GM20431 (cell line): ENCODE measurements around the gene HEPN1.

Source experiments
- in situ Hi-C: fragments of 300-500 bp; cut with MseI, MboI; formaldehyde crosslinking; loops from one replicate; pipeline ENCODE4 v1.15.0; 2020; ENCODE audit warnings: low sequenced_read_pairs; ENCODE audit not compliant: unreplicated experiment

The HEPN1 gene

GRCh38 chr11:124918950-124919349, at the start of gene HEPN1:
TSS of gene HEPN1 (plus strand) at chr11:124919250.
- in situ Hi-C loops: no loop called here

- in situ Hi-C loops: no loop called here
Measured at GRCh38 chr11:124869331-124869730, 49.7 kb upstream of the HEPN1 start.

- in situ Hi-C loops: no loop called here
Measured at GRCh38 chr11:124869856-124870387, 49.1 kb upstream of the HEPN1 start.

- in situ Hi-C loops: no loop called here
Measured at GRCh38 chr11:124870430-124870829, 48.6 kb upstream of the HEPN1 start.

GRCh38 chr11:124872280-124872679, 46.8 kb upstream of the HEPN1 start:
- in situ Hi-C loops: no loop called here

- in situ Hi-C loops: no loop called here
Measured at GRCh38 chr11:124872741-124873140, 46.3 kb upstream of the HEPN1 start.

GRCh38 chr11:124873951-124874350, 45.1 kb upstream of the HEPN1 start:
- in situ Hi-C loops: no loop called here

- in situ Hi-C loops: no loop called here
Measured at GRCh38 chr11:124874571-124875255, 44.3 kb upstream of the HEPN1 start.

- in situ Hi-C loops: no loop called here
Measured at GRCh38 chr11:124875401-124875800, 43.6 kb upstream of the HEPN1 start.

GRCh38 chr11:124875943-124876817, 42.9 kb upstream of the HEPN1 start:
- in situ Hi-C loops: no loop called here

GRCh38 chr11:124876818-124877630, 42.0 kb upstream of the HEPN1 start:
- in situ Hi-C loops: no loop called here

- in situ Hi-C loops: no loop called here
Measured at GRCh38 chr11:124877631-124877909, 41.5 kb upstream of the HEPN1 start.

- in situ Hi-C loops: no loop called here
Measured at GRCh38 chr11:124877910-124878758, 40.9 kb upstream of the HEPN1 start.

- in situ Hi-C loops: no loop called here
Measured at GRCh38 chr11:124878759-124879492, 40.1 kb upstream of the HEPN1 start.

GRCh38 chr11:124879493-124880289, 39.4 kb upstream of the HEPN1 start:
- in situ Hi-C loops: no loop called here

- in situ Hi-C loops: no loop called here
Measured at GRCh38 chr11:124880290-124880611, 38.8 kb upstream of the HEPN1 start.

- in situ Hi-C loops: no loop called here
Measured at GRCh38 chr11:124880958-124881357, 38.1 kb upstream of the HEPN1 start.

- in situ Hi-C loops: no loop called here
Measured at GRCh38 chr11:124882339-124883071, 36.5 kb upstream of the HEPN1 start.
